ENCODE data around the gene CDC42SE2. TPM values are rescaled to one million over a fixed set of nuclear protein-coding genes. Genes with fewer than 3 reads are reported as not detected.

Gene CDC42SE2
- total and polyA plus RNA-seq, 2 donors from 2014 or later, result 24.8 to 90.7 TPM

DNA sequence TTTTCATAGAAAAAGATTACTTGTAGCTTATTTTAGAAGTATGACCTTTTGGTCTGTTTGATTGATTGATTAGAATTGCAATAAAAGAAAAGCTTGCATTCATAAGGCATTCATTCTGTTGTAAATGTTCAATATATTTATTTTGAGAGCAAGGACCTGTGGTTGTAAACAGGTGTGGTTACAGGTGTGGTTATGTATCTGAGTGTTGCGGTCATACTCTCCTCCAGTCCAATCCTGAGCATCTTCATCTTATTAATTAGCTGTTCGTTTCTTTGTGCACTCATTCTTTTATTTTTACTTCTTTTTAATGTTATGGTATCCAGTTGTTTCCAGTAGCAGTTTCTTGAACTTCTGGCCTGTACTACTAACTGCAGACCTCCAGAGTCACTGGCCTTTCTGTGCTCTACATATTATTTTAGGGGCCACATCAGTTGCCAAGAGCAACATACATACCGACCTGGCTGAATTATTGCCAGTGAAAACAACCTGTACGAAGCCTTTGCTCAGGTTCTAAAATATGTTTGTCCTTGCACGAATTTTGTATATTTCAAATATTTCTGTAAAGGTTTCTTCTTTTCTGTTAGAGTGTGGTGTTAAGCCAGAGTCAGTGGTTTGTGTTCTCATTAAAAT, 128.7 kb downstream of the CDC42SE2 start:
- Histone ChIP-seq H3K4me3 (ENCODE audit: low read length in 3 of 3) (no peak overlapping the region), H3K27ac (ENCODE audit: low read depth in 2 of 2, low read length in 2 of 2) (peak overlapping the region in 1 of 2 donors; percentile 74), H3K9me3 (ENCODE audit: control insufficient read depth in 2 of 3, insufficient read depth in 1 of 3, low read length in 3 of 3) (no peaks in the 10 kb centered on the region), H3K9ac (ENCODE audit: low read length in 3 of 3) (peak overlapping the region in 1 of 3 donors; percentile 36), H3K4me1 (ENCODE audit: control insufficient read depth in 2 of 3, insufficient read depth in 2 of 3, low read depth in 1 of 3, low read length in 3 of 3) (peaks cover 3 to 28% (median 6%) of the 10 kb centered on the region in 3 donors), H3K27me3 (ENCODE audit: control insufficient read depth, insufficient read depth, low read length) (no peaks in the 10 kb centered on the region), H3K36me3 (ENCODE audit: control insufficient read depth in 2 of 3, insufficient read depth in 3 of 3, low read length in 3 of 3) (no peaks in the 10 kb centered on the region)
- FAIRE-seq, result no peak
- intact Hi-C loops (cut with DNase I), result no loop called here
- DNase-seq, result no peak
- TF ChIP-seq, protein P1, sequence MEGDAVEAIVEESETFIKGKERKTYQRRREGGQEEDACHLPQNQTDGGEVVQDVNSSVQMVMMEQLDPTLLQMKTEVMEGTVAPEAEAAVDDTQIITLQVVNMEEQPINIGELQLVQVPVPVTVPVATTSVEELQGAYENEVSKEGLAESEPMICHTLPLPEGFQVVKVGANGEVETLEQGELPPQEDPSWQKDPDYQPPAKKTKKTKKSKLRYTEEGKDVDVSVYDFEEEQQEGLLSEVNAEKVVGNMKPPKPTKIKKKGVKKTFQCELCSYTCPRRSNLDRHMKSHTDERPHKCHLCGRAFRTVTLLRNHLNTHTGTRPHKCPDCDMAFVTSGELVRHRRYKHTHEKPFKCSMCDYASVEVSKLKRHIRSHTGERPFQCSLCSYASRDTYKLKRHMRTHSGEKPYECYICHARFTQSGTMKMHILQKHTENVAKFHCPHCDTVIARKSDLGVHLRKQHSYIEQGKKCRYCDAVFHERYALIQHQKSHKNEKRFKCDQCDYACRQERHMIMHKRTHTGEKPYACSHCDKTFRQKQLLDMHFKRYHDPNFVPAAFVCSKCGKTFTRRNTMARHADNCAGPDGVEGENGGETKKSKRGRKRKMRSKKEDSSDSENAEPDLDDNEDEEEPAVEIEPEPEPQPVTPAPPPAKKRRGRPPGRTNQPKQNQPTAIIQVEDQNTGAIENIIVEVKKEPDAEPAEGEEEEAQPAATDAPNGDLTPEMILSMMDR (IDR thresholded peaks at IDR 0.05; ENCODE audit: borderline replicate concordance, extremely low read depth, insufficient read depth), result no peak

DNA sequence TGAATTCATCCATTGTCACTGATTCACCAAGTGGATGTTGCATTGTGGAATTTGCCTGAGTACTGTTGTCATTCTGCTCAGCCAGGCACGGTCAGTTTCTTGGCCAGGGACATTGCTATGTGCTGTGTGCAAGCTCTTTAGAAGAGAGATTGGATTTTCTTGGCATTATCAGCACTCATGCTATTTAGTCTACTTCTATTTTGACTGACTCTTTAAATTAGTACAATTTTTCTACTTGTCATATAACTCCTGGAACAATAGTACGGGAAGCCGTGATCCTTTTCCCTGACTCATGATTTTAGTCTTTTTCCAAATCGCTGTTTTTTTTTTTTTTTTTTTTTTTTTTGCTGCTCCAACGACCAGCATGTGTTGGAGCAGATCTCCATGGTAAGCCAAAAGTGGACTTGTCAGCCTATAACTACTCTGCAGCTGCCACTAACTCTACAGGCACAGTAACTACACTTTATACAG, 129.7 kb downstream of the CDC42SE2 start:
- Histone ChIP-seq H3K9me3 (ENCODE audit: control insufficient read depth in 2 of 3, insufficient read depth in 1 of 3, low read length in 3 of 3) (no peaks in the 10 kb centered on the region), H3K36me3 (ENCODE audit: control insufficient read depth in 2 of 3, insufficient read depth in 3 of 3, low read length in 3 of 3) (no peaks in the 10 kb centered on the region), H3K27ac (ENCODE audit: low read depth in 2 of 2, low read length in 2 of 2) (peak overlapping the region; percentile 59 to 74), H3K27me3 (ENCODE audit: control insufficient read depth, insufficient read depth, low read length) (no peaks in the 10 kb centered on the region), H3K4me1 (ENCODE audit: control insufficient read depth in 2 of 3, insufficient read depth in 2 of 3, low read depth in 1 of 3, low read length in 3 of 3) (peaks cover 0 to 25% (median 6%) of the 10 kb centered on the region in 3 donors), H3K4me3 (ENCODE audit: low read length in 3 of 3) (peak overlapping the region in 1 of 3 donors; percentile 4), H3K9ac (ENCODE audit: low read length in 3 of 3) (peak overlapping the region in 1 of 3 donors; percentile 34)
- DNase-seq (peak in 2 of 5 donors; percentile 24 to 61), FAIRE-seq (no peak)
- TF ChIP-seq, protein P1 (IDR thresholded peaks at IDR 0.05; ENCODE audit: borderline replicate concordance, extremely low read depth, insufficient read depth), result no peak
- intact Hi-C loops (cut with DNase I), result no loop called here

DNA sequence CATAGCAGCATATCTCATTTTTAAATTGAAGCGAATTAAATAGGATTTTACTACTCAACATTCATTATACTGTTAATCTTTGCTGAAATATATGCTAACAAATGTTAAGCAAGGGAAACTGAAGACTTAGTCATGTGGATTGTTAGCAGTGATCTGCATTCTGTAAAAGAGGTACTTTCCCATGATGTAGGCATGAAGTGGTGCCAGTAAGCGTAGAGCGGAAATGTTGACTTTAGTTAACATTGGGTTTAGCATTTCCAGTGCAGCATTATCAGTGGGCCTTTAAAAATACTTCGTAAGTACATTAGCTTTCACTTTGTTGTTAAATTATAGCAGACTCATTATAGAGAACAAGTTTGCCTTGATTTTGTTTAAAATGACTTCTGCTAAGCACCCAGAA, 130.3 kb downstream of the CDC42SE2 start:
- FAIRE-seq (peak; percentile 87), DNase-seq (peak in 2 of 5 donors; percentile 34 to 60)
- H3K36me3 ChIP-seq (ENCODE audit: control insufficient read depth in 2 of 3, insufficient read depth in 3 of 3, low read length in 3 of 3), result no peaks in the 10 kb centered on the region

More for the DNA sequence above, 130.3 kb downstream of the CDC42SE2 start:
- H3K4me3 ChIP-seq (ENCODE audit: low read length in 3 of 3), result no peak overlapping the region
- TF ChIP-seq, protein P1 (IDR thresholded peaks at IDR 0.05; ENCODE audit: borderline replicate concordance, extremely low read depth, insufficient read depth), result no peak
- H3K4me1 ChIP-seq (ENCODE audit: control insufficient read depth in 2 of 3, insufficient read depth in 2 of 3, low read depth in 1 of 3, low read length in 3 of 3), result peaks cover 0 to 25% (median 6%) of the 10 kb centered on the region in 3 donors
- peak overlapping the region in 1 of 3 donors; percentile 34 for H3K9ac ChIP-seq (ENCODE audit: low read length in 3 of 3)
- no peaks in the 10 kb centered on the region for H3K27me3 ChIP-seq (ENCODE audit: control insufficient read depth, insufficient read depth, low read length)
- H3K27ac ChIP-seq (ENCODE audit: low read depth in 2 of 2, low read length in 2 of 2), result peak overlapping the region; percentile 59 to 74
- no peaks in the 10 kb centered on the region for H3K9me3 ChIP-seq (ENCODE audit: control insufficient read depth in 2 of 3, insufficient read depth in 1 of 3, low read length in 3 of 3)
- intact Hi-C loops (cut with DNase I), result no loop called here

Data from kidney (tissue), 14 donors.